ENCODE data around the gene CDKN3. TPM values are rescaled to one million over a fixed set of nuclear protein-coding genes. Genes with fewer than 3 reads are reported as not detected.
"Not testable (repeated sequence)": the region's sequence is repeated elsewhere in the genome, so short reads cannot be mapped to it uniquely, and the experiment has no call there.

The CDKN3 gene
- total RNA-seq, 2 experiments from 2014 or later, result 53.9 to 54.6 TPM

DNA sequence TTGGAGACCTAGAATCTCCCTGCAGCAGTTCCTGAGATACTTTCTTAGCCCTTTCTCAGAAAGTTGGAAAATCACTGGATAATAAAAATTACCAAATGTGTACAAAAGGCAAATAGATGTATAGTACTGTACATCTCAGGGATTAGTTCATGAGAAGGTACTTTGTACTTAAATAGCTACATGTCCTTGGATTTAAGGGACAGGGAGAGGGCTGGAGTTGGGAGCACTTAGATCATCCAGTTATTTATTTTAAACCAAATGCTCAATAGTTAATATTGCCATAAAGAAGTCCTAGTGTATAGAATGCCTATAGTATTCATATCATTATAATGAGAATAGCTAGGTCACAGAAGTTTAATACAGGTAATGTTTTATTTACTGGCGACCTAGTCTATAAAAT lies 13.4 kb downstream of the CDKN3 start:
- ChIA-PET POLR2A (interaction anchor here (1.2 kb wide), 1 partner anchor 17 kb away, joined by 3 read pairs; no protein-coding TSS in a partner anchor), CTCF (interaction anchor here (0.7 kb wide), 1 partner anchor 12 kb away, joined by 7 read pairs; no protein-coding TSS in a partner anchor)

DNA sequence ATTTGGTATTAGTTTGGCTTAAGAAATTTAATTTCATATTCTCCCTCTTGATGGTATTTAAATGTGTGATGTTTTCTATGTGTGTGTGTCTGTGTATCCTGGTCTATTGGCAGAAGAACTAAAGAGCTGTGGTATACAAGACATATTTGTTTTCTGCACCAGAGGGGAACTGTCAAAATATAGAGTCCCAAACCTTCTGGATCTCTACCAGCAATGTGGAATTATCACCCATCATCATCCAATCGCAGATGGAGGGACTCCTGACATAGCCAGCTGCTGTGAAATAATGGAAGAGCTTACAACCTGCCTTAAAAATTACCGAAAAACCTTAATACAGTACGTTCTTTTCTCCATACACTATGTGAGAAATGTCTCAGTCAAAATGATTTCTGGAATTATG lies 14.6 kb downstream of the CDKN3 start:
- CTCF ChIA-PET, result no interaction called here
- POLR2A ChIA-PET, result no interaction called here

DNA sequence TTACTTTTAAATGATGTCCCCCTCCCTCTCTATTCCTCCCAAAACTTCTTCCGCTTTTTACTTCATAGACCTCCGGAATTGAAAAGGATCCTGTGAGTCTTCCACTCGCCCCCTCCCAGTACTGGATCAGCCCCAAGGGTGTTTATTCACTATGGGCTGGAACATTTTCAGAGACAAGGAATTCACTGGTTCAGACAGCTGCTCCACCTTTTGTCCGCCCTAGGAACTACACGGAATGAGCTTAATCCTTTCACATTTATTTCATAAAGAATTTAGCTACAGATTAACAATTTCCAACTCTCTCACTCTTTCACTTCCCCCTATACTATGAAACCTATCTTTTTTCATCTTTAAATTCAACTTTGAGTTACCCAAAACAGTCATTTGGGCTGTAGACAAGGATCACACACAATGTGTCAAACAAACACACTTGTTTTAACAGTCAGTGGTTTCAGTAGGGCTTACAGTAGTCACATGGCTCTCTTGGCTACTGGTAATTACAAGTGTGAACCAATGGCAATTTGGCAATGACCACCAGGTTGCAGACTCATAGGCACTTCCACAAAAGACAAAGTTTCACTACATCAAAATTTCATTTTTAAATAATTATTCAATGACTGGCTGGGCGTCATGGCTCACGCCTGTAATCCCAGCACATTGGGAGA lies 23.8 kb downstream of the CDKN3 start:
- POLR2A ChIA-PET, result no interaction called here

DNA sequence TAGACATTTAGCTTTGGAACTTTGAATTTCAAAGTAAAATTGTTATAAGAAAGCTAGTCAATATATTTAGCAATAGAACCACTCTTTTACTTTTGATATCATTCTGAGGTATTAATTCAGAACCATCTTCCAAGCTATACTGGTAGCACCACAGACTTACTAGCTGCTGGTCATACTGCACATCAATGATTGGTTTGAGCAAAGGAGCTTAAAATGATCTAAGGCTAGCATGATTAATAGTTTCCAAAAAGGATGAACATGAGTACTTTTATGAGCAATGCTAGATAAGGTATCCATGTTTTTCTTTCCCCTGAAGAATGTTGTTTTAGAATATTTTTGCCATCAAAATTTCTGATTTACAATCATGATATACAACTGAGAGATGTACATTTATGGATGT lies 27.2 kb downstream of the CDKN3 start:
- CTCF ChIA-PET, result no interaction called here
- POLR2A ChIA-PET, result no interaction called here

More for the DNA sequence above, 23.8 kb downstream of the CDKN3 start:
- CTCF ChIA-PET, result no interaction called here

DNA sequence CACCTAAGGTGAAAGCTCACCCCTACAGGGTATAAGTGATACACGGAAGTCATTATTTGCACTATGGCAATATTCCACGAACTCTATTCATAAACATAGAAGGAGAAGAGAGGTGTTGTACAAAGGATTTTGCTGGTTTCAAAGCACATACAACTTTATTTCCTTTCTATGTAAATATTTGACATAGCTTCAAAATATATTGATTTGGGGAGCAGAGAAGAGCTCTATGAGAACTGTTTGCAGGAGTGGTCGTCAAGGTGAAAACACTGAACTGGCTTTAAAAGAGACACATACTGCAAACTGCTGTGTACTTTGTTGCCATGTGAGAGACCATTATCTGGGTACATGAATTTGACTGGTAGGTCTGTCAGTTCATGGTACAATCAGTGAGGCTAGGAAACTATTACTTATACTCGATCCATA lies 27.7 kb downstream of the CDKN3 start:
- POLR2A ChIA-PET, result no interaction called here

DNA sequence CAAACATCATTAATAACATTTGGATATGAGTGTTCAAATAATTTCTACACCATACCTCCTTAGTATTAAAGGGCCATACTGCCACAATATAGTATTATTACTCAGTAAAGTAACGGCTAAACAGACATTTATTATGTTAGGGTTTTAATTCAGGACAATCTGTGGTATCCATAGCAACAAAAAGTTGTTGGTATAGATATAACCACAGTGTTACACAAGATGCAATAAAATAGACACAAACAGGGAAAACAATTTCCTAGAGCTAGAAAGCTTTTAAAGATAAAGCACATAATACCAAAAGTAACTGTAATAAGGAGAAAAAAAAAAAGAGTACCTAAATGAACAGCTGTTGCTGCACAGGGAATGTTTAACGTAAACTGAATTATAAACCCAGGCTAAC lies 28.3 kb downstream of the CDKN3 start:
- POLR2A ChIA-PET, result no interaction called here

More for the DNA sequence above, 27.7 kb downstream of the CDKN3 start:
- CTCF ChIA-PET, result no interaction called here

DNA sequence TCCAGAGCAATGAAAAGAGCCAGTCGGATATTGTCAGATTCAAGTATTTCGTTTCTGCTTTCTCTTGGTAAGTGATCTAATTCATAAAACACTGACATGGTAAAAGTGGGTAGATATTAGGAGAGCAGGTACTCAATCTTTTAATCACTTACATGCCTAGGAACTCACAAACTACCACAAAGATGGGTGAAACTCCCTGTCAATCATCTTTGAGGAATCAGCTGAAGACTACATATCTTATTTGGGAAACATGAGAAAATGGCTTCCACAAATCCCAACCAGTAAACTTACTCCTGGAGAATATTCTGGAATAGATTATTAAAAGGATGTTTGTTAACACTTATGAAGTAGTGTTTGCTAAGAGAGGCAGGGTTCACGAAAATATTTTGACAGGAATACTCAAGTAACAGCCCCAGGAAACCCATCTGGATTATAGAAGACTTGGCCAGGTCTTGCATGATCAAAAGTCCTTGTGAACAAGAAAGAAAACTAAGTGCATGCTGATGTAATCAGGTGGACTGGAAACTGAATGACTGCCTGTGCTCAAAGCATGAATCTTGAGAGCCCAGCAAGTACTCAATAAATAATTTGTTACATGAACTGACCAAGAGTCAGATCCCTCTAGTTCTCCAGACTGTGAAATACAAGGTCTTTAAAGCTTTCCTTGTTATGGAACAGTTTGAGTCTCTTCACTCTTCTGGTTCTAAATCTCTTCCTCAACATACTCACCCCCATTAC lies 28.9 kb downstream of the CDKN3 start:
- POLR2A ChIA-PET, result no interaction called here
- CTCF ChIA-PET, result no interaction called here

More for the DNA sequence above, 28.3 kb downstream of the CDKN3 start:
- CTCF ChIA-PET, result no interaction called here

DNA sequence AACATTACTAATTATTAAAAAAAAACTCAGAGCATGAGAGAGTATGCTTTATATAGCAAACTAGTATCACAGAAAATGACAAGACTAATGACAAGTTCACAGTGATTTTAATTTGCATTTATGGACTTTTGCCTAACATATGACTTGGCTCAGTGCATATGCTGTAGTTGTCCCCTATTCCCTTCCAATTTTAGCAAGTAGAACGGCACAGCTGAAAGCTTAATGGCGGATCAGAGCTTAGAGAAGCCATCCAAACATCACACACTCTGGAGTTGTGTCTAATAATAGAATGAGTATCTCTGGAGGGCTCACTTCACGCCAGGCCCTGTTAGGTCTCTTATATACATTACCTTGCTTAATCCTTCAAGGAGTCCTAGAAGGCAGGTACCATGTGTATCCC lies 31.1 kb downstream of the CDKN3 start:
- POLR2A ChIA-PET, result interaction anchor here (0.6 kb wide), 1 partner anchor 30 kb away, joined by 3 read pairs; no protein-coding TSS in a partner anchor

DNA sequence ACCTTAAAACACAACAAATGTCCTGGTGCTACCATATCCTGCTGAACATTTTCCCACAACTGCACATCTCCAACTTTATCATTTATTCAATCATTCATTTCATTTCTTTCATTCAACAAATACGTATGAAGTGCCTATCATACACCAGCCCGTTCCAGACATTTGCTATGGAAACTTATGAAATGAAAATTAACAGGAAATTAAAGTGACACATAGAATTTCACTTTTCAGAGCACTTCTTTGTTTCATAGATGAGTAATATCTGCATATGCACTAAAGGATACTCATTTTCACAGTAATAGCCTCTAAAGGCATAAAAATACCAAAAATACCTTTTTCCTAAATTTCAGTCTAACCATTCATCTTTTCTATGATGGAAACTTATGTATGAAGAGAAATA lies 31.7 kb downstream of the CDKN3 start:
- ChIA-PET CTCF (no interaction called here), POLR2A (no interaction called here)

More for the DNA sequence above, 31.1 kb downstream of the CDKN3 start:
- CTCF ChIA-PET, result no interaction called here

DNA sequence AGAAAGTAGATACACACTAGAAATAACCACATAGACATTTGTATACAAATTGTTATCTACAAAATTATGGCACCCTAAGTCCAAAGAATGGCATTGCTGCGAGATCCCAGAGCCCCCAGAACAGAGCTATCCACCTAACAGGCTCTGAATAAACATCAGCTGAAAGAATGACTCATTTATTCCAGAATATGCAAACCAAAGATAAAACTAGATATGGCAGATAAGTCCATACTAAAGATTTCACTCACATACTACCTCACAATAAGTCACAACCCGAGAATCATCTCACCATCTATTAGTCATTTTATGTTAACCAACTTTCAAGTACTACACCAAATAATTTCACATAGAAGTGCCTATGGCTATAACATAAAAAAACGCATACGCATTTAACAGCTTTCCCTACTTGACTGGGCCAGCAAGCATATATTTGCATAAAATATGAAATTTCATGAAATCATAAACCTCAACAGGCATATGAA lies 38.7 kb downstream of the CDKN3 start:
- ChIA-PET CTCF (interaction anchor here (0.6 kb wide), 3 partner anchors 54 to 1109 kb away, joined by 4 to 8 read pairs (median 4); no protein-coding TSS in a partner anchor), POLR2A (interaction anchor here (0.8 kb wide), 1 partner anchor 39 kb away, joined by 7 read pairs; the partner anchor contains the start of gene CDKN3)

DNA sequence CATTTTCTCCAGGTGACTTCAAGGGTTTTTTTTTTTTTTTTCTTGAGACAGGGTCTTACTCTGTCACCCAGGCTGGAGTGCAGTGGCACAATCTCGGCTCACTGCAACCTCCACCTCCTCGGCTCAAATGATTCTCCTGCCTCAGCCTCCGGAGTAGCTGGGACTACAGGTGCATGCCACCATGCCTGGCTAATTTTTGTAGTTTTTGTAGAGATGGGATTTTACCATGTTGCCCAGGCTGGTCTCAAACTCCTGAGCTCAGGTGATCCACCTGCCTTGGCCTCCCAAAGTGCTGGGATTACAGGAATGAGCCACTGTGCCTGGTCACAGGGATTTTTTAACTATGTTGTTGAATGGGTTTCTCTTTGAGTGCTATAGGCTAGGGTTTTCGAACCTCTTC lies 41.1 kb downstream of the CDKN3 start:
- CTCF ChIA-PET, result interaction anchor here (0.5 to 0.7 kb wide), 2 partner anchors 130 to 430 kb away, joined by 4 to 8 read pairs; no protein-coding TSS in a partner anchor

DNA sequence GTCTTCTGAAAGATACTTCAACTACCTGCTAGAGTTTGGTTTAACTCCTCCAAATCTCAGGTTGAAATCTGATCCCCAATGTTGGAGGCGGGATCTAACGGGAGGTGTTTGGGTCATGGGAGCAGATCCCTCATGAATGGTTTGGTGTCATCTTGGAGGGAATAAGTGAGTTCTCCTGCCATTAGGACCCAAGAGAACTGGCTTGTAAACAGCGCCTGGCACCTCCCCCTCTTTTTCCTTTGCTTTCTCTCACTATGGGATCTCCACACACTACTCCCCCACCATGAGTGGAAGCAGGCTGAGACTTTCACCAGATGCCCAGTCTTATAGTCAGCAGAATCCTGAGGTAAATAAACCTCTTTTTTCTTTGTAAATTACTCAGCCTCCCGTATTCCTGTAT lies 41.9 kb downstream of the CDKN3 start:
- POLR2A ChIA-PET, result no interaction called here
- CTCF ChIA-PET, result interaction anchor here (0.6 kb wide), 1 partner anchor 409 kb away, joined by 3 read pairs; no protein-coding TSS in a partner anchor

More for the DNA sequence above, 41.1 kb downstream of the CDKN3 start:
- POLR2A ChIA-PET, result not testable (repeated sequence)

DNA sequence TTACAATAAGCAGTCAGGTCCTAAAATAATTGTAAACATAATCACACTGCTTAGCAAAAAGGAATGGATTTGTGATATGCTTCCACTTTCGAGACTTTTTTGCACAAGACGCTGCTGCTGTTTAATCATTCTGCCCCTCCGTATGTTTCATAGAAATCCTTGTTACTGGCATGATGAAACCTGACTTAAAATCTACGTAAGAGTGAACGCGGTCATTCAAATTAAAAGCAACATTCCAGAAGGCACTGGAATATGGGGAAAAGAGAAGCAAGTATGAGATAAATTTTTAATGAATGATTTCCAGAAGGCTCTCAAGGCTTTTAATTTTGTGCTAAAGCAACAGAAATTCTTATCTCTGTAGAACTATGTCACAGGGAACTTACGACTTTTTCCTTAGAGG lies 43.2 kb downstream of the CDKN3 start:
- ChIA-PET POLR2A (no interaction called here), CTCF (no interaction called here)

DNA sequence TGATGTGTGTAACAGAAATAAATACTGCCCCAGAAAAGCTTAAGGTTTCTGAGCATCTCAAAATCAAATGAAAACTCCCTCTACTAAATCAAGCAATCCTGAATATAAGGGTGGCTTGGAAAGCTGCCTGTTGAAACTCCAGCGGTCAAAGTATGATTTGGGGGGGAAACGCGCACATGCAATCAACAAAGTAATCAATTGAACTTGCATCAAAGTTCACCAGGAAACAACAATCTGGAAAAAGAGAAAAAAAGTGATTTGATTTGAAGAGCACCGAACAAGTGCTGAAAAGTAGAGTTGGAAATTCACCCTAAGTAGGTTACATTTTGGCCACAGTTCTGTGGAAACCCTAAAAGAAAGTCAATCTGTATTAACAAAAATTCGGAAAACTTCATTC lies 43.7 kb downstream of the CDKN3 start:
- ChIA-PET CTCF (no interaction called here), POLR2A (no interaction called here)

DNA sequence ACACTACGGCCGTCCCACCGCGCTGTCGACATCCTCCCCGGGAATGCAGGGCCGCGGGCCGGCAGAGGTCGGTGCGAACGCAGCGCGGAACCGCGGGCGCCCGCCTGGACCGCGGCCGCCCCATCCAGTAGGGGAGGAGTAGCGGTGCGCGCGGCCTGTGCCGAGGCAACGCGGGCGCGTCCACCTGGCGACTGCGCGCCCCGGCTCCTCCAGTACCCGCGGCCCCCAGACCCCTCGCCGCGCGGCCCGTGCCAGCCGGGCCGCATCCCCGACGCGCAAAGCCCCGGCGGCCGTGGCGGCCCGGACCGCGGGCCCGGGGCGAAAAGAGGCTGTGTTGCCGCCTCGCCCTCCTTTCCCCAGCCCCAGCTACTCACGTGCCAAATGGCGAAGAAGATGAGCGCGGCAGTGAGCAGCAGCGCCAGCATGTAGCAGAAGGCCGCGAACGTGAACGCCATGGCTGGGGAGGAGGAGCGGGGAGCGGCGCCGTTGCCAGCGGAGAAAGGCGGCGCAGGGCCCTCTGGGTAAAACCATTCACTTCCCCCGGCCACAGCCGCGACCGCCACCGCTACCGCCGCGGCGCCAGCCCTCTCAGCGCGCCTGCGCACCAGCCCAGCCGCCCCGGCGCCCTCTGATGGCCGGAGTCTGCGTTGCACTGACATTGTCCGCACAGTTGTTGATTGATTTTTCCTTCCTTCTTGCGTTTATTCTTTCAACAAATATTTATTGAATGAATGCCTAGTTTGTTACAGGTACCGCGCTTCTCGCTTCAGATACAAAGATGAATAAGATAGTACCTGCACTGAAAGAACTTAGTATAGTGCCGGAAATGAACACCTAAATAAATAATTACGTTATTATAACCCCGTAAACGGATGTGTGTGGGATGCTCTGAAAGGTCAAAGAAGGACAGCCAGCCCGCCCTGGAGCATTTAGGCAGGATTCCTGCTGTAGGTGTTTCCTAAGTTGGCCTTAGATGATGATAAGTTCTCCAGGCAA lies 44.4 kb downstream of the CDKN3 start, which contains the start of gene CNIH1:
TSS of gene CNIH1 (minus strand) at position 502 of the 996 bp plus-strand sequence. CDS start at position 455, 47 bp downstream.
- CTCF ChIA-PET, result interaction anchor here (0.7 to 0.8 kb wide), 2 partner anchors 15 to 728 kb away, joined by 3 read pairs; no protein-coding TSS in a partner anchor
- POLR2A ChIA-PET, result interaction anchor here (0.6 kb wide), 1 partner anchor 1182 kb away, joined by 3 read pairs; no protein-coding TSS in a partner anchor

DNA sequence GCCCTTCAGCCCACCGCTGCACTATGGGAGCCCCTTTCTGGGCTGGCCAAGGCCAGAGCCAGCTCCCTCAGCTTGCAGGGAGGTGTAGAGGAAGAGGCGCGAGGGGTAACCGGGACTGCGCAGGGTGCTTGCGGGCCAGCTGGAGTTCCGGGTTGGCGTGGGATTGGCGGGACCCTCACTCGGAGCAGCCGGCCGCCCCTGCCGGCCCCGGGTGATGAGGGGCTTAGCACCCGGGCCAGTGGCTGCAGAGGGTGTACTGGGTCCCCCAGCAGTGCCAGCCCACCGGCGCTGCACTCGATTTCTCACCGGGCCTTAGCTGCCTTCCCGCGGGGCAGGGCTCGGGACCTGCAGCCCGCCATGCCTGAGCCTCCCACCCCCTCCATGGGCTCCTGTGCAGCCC lies 46.2 kb downstream of the CDKN3 start:
- POLR2A ChIA-PET, result not testable (repeated sequence)
- CTCF ChIA-PET, result interaction anchor here (0.6 kb wide), 1 partner anchor 202 kb away, joined by 3 read pairs; no protein-coding TSS in a partner anchor

DNA sequence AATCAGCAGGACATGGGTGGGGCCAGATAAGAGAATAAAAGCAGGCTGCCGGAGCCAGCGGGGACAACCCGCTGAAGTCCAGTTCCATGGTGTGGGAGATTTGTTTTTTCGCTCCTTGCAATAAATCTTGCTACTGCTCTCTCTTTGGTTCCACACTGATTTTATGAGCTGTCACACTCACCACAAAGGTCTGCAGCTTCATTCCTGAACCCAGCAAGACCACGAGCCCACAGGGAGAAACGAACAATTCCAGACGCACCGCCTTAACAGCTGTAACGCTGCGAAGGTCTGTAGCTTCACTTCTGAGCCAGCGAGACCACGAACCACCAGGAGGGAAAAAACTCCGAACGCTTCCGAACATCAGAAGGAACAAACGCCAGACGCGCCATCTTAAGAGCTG lies 47.2 kb downstream of the CDKN3 start:
- ChIA-PET CTCF (no interaction called here), POLR2A (no interaction called here)

DNA sequence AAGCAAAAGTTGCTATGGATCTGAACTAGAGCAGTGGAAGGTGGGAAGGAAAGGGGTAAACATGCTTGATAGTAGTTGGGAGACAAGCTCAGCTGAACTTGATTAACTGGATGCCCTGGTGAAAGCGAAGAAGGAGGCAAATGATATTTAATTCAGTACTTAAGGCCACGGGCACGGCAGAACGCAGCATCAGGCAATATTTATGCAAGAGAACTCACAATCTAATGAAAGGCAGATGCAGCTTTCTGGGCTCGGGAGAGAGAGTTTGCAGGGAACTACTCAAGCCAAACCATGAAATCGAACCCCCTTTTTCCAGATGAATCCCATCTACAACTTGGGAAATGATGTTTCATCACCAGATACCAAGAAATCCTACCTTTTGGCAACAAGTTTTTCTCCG lies 47.9 kb downstream of the CDKN3 start:
- ChIA-PET CTCF (interaction anchor here (0.5 kb wide), 1 partner anchor 74 kb away, joined by 3 read pairs; no protein-coding TSS in a partner anchor), POLR2A (no interaction called here)

DNA sequence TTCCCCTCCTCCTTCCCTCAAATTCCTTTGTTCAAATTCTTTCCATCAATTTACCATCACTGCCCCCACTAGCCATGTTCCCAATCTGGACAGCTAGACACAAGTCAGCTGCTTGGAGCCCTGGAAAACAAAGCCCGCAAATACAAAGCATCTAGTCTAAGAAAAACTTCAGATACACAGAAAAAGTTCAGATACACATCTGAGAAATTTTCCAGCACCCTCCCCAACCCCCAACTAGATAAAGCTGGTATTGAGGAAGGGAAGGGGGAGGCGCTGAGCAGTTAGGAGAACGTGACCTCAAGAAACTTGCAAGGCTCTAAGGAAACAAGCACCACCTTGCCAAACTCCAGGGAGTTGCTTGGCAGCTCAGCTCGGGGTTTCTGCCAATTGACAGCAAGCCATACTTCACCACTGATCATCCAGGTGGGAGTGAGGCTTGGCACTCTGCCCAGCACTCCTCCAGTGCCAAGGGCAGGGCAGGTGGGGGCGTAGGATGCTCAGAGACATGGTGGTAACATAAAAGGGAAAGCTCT lies 49.4 kb downstream of the CDKN3 start:
- POLR2A ChIA-PET, result no interaction called here

More for the DNA sequence above, 49.4 kb downstream of the CDKN3 start:
- CTCF ChIA-PET, result no interaction called here
